ENCODE data around the gene PCCA. TPM values are rescaled to one million over a fixed set of nuclear protein-coding genes. Genes with fewer than 3 reads are reported as not detected.
A peak's percentile ranks its signal among the peaks of the same experiment; 100 is the strongest.

PCCA gene
- total and polyA plus RNA-seq, 2 donors (not counting 1 experiment from before 2014, with no cell fraction given) = 11.2 to 73.0 TPM

GRCh38 chr13:100513171-100513570, 424.3 kb downstream of the PCCA start:
- Histone ChIP-seq H4K20me1 (ENCODE audit: control insufficient read depth, extremely low read depth, insufficient read depth, low read length) (no peaks in the 10 kb centered on the region), H3K36me3 (ENCODE audit: control insufficient read depth, insufficient read depth, low read length) (no peaks in the 10 kb centered on the region), H2AFZ (ENCODE audit: low read length) (no peak overlapping the region), H3K9ac (ENCODE audit: insufficient read depth, low read length) (no peak overlapping the region), H3K4me3 (replicated peaks in 1 of 4; ENCODE audit: control extremely low read depth in 1 of 4, insufficient read depth in 1 of 4, low read depth in 3 of 4, low read length in 4 of 4) (no peak overlapping the region), H3K9me3 (ENCODE audit: control insufficient read depth, insufficient read depth, low read depth, low read length) (no peaks in the 10 kb centered on the region), H3K27ac (ENCODE audit: insufficient read depth, low read length) (no peak overlapping the region), H3K4me2 (ENCODE audit: extremely low read depth, insufficient read depth, low read length) (no peak overlapping the region), H3K4me1 (ENCODE audit: control insufficient read depth, extremely low read depth, insufficient read depth, low read length) (no peaks in the 10 kb centered on the region), H3K27me3 (ENCODE audit: control insufficient read depth, insufficient read depth, low read length) (no peaks in the 10 kb centered on the region), H3K79me2 (ENCODE audit: control insufficient read depth, insufficient read depth, low read length) (no peaks in the 10 kb centered on the region)
- TF ChIP-seq CTCF (conservative IDR thresholded peaks at IDR 0.05 in 1 of 2, IDR thresholded peaks at IDR 0.05 in 1 of 2; ENCODE audit: low read depth in 1 of 2, low read length in 2 of 2) = no peak
- TF ChIP-seq EZH2 (IDR thresholded peaks at IDR 0.05; ENCODE audit: low read length, missing control alignments) = no peak
- no peak for DNase-seq (ENCODE audit: low read depth in 2 of 2)

GRCh38 chr13:100513987-100514670, 425.2 kb downstream of the PCCA start:
- no peaks in the 10 kb centered on the region for H3K9me3 ChIP-seq (ENCODE audit: control insufficient read depth, insufficient read depth, low read depth, low read length)
- no peak overlapping the region for H3K4me3 ChIP-seq (replicated peaks in 1 of 4; ENCODE audit: control extremely low read depth in 1 of 4, insufficient read depth in 1 of 4, low read depth in 3 of 4, low read length in 4 of 4)
- no peak for TF ChIP-seq CTCF (conservative IDR thresholded peaks at IDR 0.05 in 1 of 2, IDR thresholded peaks at IDR 0.05 in 1 of 2; ENCODE audit: low read depth in 1 of 2, low read length in 2 of 2)
- TF ChIP-seq EZH2 (IDR thresholded peaks at IDR 0.05; ENCODE audit: low read length, missing control alignments) = no peak
- no peak overlapping the region for H3K4me2 ChIP-seq (ENCODE audit: extremely low read depth, insufficient read depth, low read length)
- no peaks in the 10 kb centered on the region for H3K27me3 ChIP-seq (ENCODE audit: control insufficient read depth, insufficient read depth, low read length)
- no peaks in the 10 kb centered on the region for H4K20me1 ChIP-seq (ENCODE audit: control insufficient read depth, extremely low read depth, insufficient read depth, low read length)
- no peaks in the 10 kb centered on the region for H3K36me3 ChIP-seq (ENCODE audit: control insufficient read depth, insufficient read depth, low read length)
- no peak overlapping the region for H3K9ac ChIP-seq (ENCODE audit: insufficient read depth, low read length)
- peak; percentile 27 to 47 for DNase-seq (ENCODE audit: low read depth in 2 of 2)
- H3K4me1 ChIP-seq (ENCODE audit: control insufficient read depth, extremely low read depth, insufficient read depth, low read length) = no peaks in the 10 kb centered on the region
- H3K79me2 ChIP-seq (ENCODE audit: control insufficient read depth, insufficient read depth, low read length) = no peaks in the 10 kb centered on the region
- H2AFZ ChIP-seq (ENCODE audit: low read length) = no peak overlapping the region
- H3K27ac ChIP-seq (ENCODE audit: insufficient read depth, low read length) = no peak overlapping the region

- H3K9me3 ChIP-seq (ENCODE audit: control insufficient read depth, insufficient read depth, low read depth, low read length) = no peaks in the 10 kb centered on the region
- no peaks in the 10 kb centered on the region for H4K20me1 ChIP-seq (ENCODE audit: control insufficient read depth, extremely low read depth, insufficient read depth, low read length)
- DNase-seq (ENCODE audit: low read depth in 2 of 2) = peak; percentile 59 to 82
- H3K27me3 ChIP-seq (ENCODE audit: control insufficient read depth, insufficient read depth, low read length) = no peaks in the 10 kb centered on the region
- no peak overlapping the region for H3K27ac ChIP-seq (ENCODE audit: insufficient read depth, low read length)
- peak; percentile 96 to 99 for TF ChIP-seq CTCF (conservative IDR thresholded peaks at IDR 0.05 in 1 of 2, IDR thresholded peaks at IDR 0.05 in 1 of 2; ENCODE audit: low read depth in 1 of 2, low read length in 2 of 2)
- TF ChIP-seq EZH2 (IDR thresholded peaks at IDR 0.05; ENCODE audit: low read length, missing control alignments) = no peak
- no peak overlapping the region for H2AFZ ChIP-seq (ENCODE audit: low read length)
- H3K9ac ChIP-seq (ENCODE audit: insufficient read depth, low read length) = no peak overlapping the region
- no peaks in the 10 kb centered on the region for H3K79me2 ChIP-seq (ENCODE audit: control insufficient read depth, insufficient read depth, low read length)
- H3K36me3 ChIP-seq (ENCODE audit: control insufficient read depth, insufficient read depth, low read length) = no peaks in the 10 kb centered on the region
- no peak overlapping the region for H3K4me3 ChIP-seq (replicated peaks in 1 of 4; ENCODE audit: control extremely low read depth in 1 of 4, insufficient read depth in 1 of 4, low read depth in 3 of 4, low read length in 4 of 4)
- no peak overlapping the region for H3K4me2 ChIP-seq (ENCODE audit: extremely low read depth, insufficient read depth, low read length)
- no peaks in the 10 kb centered on the region for H3K4me1 ChIP-seq (ENCODE audit: control insufficient read depth, extremely low read depth, insufficient read depth, low read length)
These were observed 426.0 kb downstream of the PCCA start for GRCh38 chr13:100514788-100515409.
